GM21619 (cell line): ENCODE data around the gene AARS1.
A peak's percentile ranks its signal among the peaks of the same experiment; 100 is the strongest.
"Not testable (repeated sequence)": the region's sequence is repeated elsewhere in the genome, so short reads cannot be mapped to it uniquely, and the experiment has no call there.

Experiments
- ATAC-seq: cut with Tn5 transposase; IDR thresholded peaks from one replicate; pipeline ENCODE4 v1.9.1; 2021; ENCODE audit not compliant: unreplicated experiment

Gene AARS1

DNA sequence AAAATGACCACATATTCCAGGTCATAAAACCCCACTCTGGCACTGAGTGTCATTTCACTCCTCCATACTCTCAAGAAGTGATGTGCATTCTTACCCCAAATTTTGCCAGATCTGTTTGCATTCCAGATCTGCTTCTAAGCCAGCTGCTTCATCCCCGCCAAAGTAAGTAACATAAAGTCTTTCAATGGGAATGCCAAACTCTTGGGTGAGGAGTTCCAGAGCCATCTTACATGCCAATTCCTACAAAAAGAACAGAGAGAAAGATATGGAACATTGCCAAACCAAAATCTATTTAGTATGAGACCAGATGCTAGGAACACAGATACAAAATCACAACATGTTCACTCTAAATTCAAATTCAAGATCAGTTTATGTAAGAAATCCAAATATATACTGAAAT lies 12.9 kb downstream of the AARS1 start:
- no peak for ATAC-seq

DNA sequence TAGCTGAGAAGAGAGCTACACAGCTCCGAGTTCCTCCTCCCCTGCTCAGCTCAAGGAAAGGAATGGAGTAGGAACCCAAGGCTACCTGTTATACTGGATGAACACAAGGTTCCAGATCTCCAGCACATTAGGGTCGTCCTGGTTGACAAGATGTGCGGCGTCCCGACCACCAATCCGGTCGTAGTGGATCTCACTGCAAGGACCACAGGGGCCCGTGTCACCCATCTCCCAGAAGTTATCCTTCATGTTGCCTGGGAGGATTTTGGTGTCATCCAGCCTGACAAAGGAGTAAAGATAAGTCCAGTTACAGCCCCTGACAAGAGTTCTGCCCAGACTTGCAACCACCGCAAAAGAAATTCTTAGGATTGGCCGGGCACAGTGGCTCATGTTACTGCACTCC lies 17.6 kb downstream of the AARS1 start:
- no peak for ATAC-seq

DNA sequence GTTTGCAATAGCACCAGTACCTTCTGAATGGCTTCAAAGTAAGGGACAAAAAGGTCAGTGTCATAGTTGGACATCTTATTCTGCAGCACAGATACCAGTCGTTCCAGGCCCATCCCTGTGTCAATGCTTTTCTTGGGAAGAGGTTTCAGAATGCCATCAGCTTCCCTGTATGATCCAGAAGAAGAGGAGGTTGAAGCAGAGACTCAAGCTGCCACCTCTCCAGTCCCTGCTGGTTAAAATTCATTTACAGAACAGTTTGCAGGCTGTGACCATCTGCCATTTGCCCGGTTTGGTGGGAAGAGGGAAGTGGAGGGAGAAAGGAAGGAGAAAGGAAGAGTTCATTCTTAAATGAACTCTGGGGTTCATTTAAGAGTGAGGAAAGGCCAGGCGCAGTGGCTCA lies 19.1 kb downstream of the AARS1 start:
- ATAC-seq: no peak

- ATAC-seq: no peak
Measured at GRCh38 chr16:70269471-70269870, 19.8 kb downstream of the AARS1 start.

DNA sequence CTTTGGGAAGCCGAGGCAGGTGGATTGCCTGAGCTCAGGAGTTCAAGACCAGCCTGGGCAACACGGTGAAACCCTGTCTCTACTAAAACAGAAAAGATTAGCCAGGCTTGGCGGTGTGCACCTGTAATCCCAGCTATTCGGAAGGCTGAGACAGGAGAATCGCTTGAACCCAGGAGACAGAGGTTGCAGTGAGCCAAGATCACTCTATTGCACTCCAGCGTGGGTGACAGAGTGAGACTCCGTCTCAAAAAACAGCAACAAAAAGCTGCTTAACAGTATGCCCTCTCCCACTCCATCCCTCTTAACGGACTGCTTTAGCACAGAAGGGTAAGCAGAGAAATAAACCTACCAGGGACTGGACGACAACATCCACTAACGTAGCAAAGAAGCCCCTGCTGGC lies 21.4 kb downstream of the AARS1 start:
- ATAC-seq: not testable (repeated sequence)

DNA sequence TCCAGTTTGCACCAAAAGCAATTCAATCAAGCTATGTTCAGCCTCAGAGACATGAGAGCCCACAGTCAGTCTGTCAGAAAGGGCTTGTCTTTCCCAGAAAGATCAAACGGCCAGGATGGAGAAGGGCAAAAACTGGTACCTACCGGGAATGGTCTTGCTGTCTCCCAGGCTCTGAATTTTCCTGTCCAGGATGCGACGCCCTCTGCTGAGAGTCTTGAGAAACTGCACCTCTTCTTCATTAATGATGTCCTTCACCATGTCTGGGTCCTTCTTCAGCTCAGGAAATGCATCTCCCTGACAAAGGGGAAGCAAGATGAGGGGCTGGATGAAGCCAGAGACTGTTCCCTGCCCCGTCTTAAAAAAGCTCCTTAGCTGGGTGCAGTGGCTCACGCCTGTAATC lies 21.8 kb downstream of the AARS1 start:
- ATAC-seq: no peak

DNA sequence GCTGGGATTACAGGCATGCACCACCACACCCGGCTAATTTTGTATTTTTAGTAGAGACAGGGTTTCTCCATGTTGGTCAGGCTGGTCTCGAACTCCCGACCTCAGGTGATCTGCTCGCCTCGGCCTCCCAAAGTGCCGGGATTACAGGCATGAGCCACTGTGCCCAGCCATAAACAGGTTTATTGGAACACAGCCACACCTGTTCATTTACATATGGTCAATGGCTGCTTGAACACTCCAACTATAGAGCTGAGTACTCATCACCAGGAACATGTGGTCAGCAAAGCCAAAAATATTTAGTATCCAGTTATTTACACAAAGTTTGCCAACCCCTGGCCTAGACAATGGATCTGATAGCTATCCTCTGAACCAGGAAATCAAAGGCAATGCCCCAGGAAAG lies 29.4 kb downstream of the AARS1 start:
- ATAC-seq: not testable (repeated sequence)

DNA sequence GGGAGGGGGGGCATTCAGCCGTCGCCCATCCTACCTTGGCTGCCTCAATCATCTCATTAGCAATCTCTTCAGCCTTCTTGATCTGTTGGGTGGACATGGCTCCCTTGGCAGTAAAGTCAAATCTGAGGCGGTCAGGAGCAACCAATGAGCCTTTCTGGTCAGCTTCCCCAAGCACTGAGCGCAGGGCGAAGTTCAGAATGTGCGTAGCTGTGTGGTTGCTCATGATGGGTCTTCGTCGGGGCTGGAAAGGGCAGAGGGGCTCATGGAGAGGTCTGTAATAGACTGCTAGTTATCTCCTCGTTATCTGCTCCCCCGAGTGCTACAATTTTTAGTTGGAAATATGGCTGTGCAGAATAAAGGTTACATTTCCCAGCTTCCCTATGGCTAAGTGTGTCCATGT lies 30.4 kb downstream of the AARS1 start:
- no peak for ATAC-seq

GRCh38 chr16:70258065-70258464 lies 31.2 kb downstream of the AARS1 start:
- no peak for ATAC-seq

DNA sequence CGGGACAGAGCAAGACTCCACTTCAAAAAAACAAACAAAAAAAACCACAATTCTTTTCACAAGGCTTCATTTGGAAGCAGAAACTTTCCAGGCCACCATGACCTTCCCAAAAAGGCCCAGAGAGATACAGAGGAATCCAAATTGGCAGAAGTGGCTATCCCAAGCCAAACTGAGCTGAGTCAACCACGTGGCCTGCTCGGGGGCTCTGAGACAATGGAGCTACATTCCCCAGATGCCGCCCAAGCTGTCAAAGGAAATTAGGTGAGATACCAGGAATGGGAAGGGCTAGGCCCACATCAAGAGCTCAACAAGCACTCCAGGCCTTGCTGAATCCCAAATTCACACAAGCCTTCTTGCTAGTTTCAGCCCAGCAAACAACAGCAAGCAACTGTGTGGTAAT lies 31.9 kb downstream of the AARS1 start:
- ATAC-seq: no peak

GRCh38 chr16:70255574-70255973 lies 33.7 kb downstream of the AARS1 start:
- ATAC-seq: no peak

DNA sequence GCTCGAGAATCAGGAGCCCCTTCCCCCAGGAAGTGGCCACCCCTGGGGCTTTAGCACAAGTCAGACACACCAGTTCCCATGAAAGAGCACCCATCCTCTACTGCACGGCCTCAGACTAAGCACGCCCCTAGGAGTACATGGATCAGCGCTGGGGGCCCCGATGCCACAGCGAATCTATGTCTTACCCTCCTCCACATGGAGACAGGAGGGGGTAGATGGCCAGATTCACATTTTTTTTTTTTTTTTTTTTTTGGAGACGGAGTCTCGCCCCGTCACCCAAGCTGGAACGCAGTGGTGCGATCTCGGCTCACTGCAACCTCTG lies 34.4 kb downstream of the AARS1 start:
- no peak for ATAC-seq

GRCh38 chr16:70254180-70254964 lies 34.9 kb downstream of the AARS1 start:
- ATAC-seq: no peak

DNA sequence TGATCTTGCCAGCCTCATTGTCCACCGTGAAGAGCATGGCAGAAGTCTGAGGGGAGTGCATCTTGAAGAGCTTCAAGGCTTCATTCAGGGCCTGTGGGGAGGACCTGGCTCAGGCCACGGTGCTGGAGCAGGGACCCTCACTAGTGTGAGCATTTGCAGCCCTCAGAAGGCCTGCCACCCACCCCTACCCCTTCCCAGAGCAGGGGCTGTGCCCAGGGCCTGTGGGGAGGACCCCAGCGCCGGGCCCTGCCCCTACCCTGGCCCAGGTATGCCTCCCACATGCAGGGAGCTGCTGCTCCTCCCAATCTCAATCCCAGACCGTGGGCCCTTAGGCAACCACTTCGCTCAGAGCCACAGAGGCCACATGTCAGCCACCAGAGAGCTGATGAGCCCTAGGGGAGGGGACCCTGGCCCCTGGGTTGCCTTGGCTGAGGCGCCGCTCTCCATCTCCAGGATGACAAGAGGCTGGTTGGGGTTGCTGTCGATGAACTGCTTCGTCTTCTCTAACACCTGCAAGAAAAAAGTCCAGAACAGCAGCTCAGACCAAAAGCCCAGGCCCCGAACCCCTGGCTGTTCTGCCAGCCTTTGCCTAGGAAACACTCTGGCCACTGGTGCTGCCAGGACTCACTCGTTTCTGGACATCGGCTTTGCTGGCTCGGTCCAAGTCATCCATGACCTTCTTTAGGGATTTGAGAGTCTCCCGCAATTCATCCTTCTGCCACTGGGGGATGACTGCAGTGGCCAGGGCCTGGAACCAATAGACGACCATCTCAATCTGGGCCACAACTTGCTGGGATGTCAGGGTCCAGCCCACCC lies 35.8 kb downstream of the AARS1 start:
- ATAC-seq: no peak

GRCh38 chr16:70252355-70252988 lies 36.8 kb downstream of the AARS1 start:
- ATAC-seq: no peak

- ATAC-seq: peak; percentile 85
Measured at GRCh38 chr16:70251629-70252354, 37.5 kb downstream of the AARS1 start, which contains the start of gene EXOSC6. Gene EXOSC6 (minus strand): TSS chr16:70251940. CDS start chr16:70251900, 40 bp downstream.

DNA sequence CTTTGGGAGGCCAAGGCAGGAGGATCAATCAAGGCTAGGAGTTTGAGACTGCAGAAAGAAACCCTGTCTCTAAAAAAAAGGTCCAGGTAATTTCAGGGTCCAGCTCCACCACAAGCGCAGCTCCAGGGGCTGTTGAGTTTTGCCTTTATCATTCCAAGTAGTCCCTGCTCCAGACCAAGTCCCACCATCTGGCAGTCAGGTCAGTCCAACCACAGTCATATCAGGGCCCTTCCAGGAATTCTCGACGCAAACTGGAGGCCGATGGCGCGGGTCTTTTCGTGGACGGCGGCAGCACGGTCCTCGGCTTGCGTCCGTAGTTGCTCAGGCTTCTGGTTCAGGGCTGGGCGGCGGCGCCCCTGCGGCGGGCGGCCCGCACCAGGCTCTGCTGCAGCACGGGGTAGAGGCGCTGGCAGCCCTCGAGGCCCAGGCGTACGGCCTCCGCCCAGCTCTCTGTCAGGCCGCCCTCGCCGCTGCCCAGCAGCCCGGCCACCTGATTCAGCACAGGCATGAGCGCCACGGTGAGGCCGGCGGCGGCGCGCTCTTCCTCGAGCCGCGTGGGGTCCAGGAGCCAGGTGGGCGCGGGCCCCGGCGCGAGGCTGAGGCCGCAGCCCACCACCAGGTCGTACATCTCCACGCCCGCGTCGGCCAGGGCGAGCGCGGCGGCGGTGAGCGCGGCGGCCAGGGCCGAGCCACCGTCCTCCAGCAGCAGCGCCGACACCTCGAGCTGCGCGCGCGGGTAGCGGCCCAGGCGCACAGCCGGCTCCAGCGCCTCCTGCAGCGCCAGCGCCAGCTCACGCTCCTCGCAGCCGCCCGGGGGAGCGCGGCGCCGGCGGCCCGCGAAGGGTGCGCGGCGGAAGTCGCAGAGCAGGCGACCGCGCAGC lies 38.3 kb downstream of the AARS1 start:
- ATAC-seq: peak; percentile 39

DNA sequence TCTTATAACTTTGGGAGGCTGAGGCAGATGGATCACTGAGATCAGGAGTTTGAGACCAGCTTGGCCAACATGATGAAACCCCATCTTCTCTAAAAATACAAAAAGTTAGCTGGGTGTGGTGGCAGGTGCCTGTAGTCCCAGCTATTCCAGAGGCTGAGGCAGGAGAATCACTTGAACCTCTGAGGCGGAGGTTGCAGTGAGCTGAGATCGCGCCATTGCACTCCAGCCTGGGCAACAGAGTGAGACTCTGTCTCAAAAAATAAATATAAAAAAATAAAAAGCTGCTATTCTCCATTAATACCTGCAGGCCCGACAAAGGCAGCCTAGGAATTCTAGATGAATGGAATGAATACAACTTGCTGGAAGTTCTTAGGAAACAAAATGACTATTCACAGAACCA lies 39.6 kb downstream of the AARS1 start:
- ATAC-seq: not testable (repeated sequence)

- not testable (repeated sequence) for ATAC-seq
Measured at GRCh38 chr16:70238773-70239172, 50.5 kb downstream of the AARS1 start.

GRCh38 chr16:70231831-70232230 lies 57.5 kb downstream of the AARS1 start:
- not testable (repeated sequence) for ATAC-seq
